GM18870 (cell line): ENCODE data around the gene BTRC.

ENCODE experiments used
- ATAC-seq: cut with Tn5 transposase; IDR thresholded peaks from one replicate; pipeline ENCODE4 v1.9.1; 2021; ENCODE audit warnings: moderate library complexity; ENCODE audit not compliant: unreplicated experiment

The BTRC gene

GRCh38 chr10:101513733-101514132 lies 159.8 kb downstream of the BTRC start:
- ATAC-seq: no peak

- no peak for ATAC-seq
Observed at GRCh38 chr10:101525848-101526247, 171.9 kb downstream of the BTRC start.

GRCh38 chr10:101529207-101529606 lies 175.2 kb downstream of the BTRC start:
- ATAC-seq: no peak

- ATAC-seq: no peak
Observed at GRCh38 chr10:101529725-101530553, 176.0 kb downstream of the BTRC start.

- no peak for ATAC-seq
Observed at GRCh38 chr10:101535949-101536348, 182.0 kb downstream of the BTRC start.

GRCh38 chr10:101536800-101537199 lies 182.8 kb downstream of the BTRC start:
- no peak for ATAC-seq

GRCh38 chr10:101538446-101538845 lies 184.5 kb downstream of the BTRC start:
- ATAC-seq: no peak

- ATAC-seq: no peak
Observed at GRCh38 chr10:101545898-101546297, 191.9 kb downstream of the BTRC start.

- no peak for ATAC-seq
Observed at GRCh38 chr10:101550965-101551364, 197.0 kb downstream of the BTRC start.

- ATAC-seq: no peak
Observed at GRCh38 chr10:101552442-101552841, 198.5 kb downstream of the BTRC start.

- no peak for ATAC-seq
Observed at GRCh38 chr10:101557541-101557940, 203.6 kb downstream of the BTRC start.

- ATAC-seq: no peak
Observed at GRCh38 chr10:101558204-101558603, 204.2 kb downstream of the BTRC start.

GRCh38 chr10:101558671-101559595 lies 205.0 kb downstream of the BTRC start:
- ATAC-seq: no peak

GRCh38 chr10:101559596-101560297 lies 205.8 kb downstream of the BTRC start:
- no peak for ATAC-seq

- no peak for ATAC-seq
Observed at GRCh38 chr10:101560298-101561067, 206.5 kb downstream of the BTRC start.

GRCh38 chr10:101561068-101561915 lies 207.3 kb downstream of the BTRC start:
- ATAC-seq: no peak

- ATAC-seq: no peak
Observed at GRCh38 chr10:101562231-101562630, 208.3 kb downstream of the BTRC start.

- ATAC-seq: no peak
Observed at GRCh38 chr10:101563007-101563406, 209.0 kb downstream of the BTRC start.

- no peak for ATAC-seq
Observed at GRCh38 chr10:101563497-101564040, 209.6 kb downstream of the BTRC start.
